ENCODE data around the gene PLEKHH2. TPM values are rescaled to one million over a fixed set of nuclear protein-coding genes. Genes with fewer than 3 reads are reported as not detected.
A peak's percentile ranks its signal among the peaks of the same experiment; 100 is the strongest.
"Not testable (repeated sequence)": the region's sequence is repeated elsewhere in the genome, so short reads cannot be mapped to it uniquely, and the experiment has no call there.

Gene PLEKHH2
- total RNA-seq, 1 donor from 2014 or later = 16.2 TPM

GRCh38 chr2:43636153-43636552 is 907 bp upstream of the PLEKHH2 start:
- H3K9me3 ChIP-seq (ENCODE audit: control insufficient read depth in 3 of 3, low read length in 3 of 3); H3K4me3 ChIP-seq (ENCODE audit: low read length in 3 of 3); H3K9ac ChIP-seq (ENCODE audit: low read depth in 1 of 3, low read length in 3 of 3); H3K36me3 ChIP-seq (ENCODE audit: control insufficient read depth in 3 of 3, insufficient read depth in 3 of 3, low read length in 3 of 3); H3K27ac ChIP-seq (ENCODE audit: low read depth, low read length); H3K4me1 ChIP-seq (ENCODE audit: control insufficient read depth in 3 of 3, insufficient read depth in 3 of 3, low read length in 3 of 3): not testable (repeated sequence)
- H3K27me3 ChIP-seq (ENCODE audit: control insufficient read depth in 3 of 3, insufficient read depth in 3 of 3, low read length in 3 of 3) = peaks cover 19 to 32% (median 26%) of the 10 kb centered on the region in 3 donors

- Histone ChIP-seq H3K4me3 (ENCODE audit: low read length in 3 of 3) (peak overlapping the region; percentile 63 to 73 (median 65)), H3K27me3 (ENCODE audit: control insufficient read depth in 3 of 3, insufficient read depth in 3 of 3, low read length in 3 of 3) (peaks cover 19 to 32% (median 23%) of the 10 kb centered on the region in 3 donors), H3K27ac (ENCODE audit: low read depth, low read length) (no peak overlapping the region), H3K9me3 (ENCODE audit: control insufficient read depth in 3 of 3, low read length in 3 of 3) (no peaks in the 10 kb centered on the region), H3K36me3 (ENCODE audit: control insufficient read depth in 3 of 3, insufficient read depth in 3 of 3, low read length in 3 of 3) (no peaks in the 10 kb centered on the region), H3K9ac (ENCODE audit: low read depth in 1 of 3, low read length in 3 of 3) (peak overlapping the region in 1 of 3 donors; percentile 43), H3K4me1 (ENCODE audit: control insufficient read depth in 3 of 3, insufficient read depth in 3 of 3, low read length in 3 of 3) (peaks cover 0 to 9% (median 4%) of the 10 kb centered on the region in 3 donors)
Observed at GRCh38 chr2:43636621-43637020, 439 bp upstream of the PLEKHH2 start.

- Histone ChIP-seq H3K36me3 (ENCODE audit: control insufficient read depth in 3 of 3, insufficient read depth in 3 of 3, low read length in 3 of 3) (no peaks in the 10 kb centered on the region), H3K4me3 (ENCODE audit: low read length in 3 of 3) (no peak overlapping the region), H3K27ac (ENCODE audit: low read depth, low read length) (no peak overlapping the region), H3K9me3 (ENCODE audit: control insufficient read depth in 3 of 3, low read length in 3 of 3) (no peaks in the 10 kb centered on the region), H3K27me3 (ENCODE audit: control insufficient read depth in 3 of 3, insufficient read depth in 3 of 3, low read length in 3 of 3) (peaks cover 0 to 8% (median 3%) of the 10 kb centered on the region in 3 donors), H3K4me1 (ENCODE audit: control insufficient read depth in 3 of 3, insufficient read depth in 3 of 3, low read length in 3 of 3) (peaks cover 0 to 4% (median 4%) of the 10 kb centered on the region in 3 donors), H3K9ac (ENCODE audit: low read depth in 1 of 3, low read length in 3 of 3) (no peak overlapping the region)
Observed at GRCh38 chr2:43642363-43642762, 5.3 kb downstream of the PLEKHH2 start.

GRCh38 chr2:43643680-43644079 is 6.6 kb downstream of the PLEKHH2 start:
- Histone ChIP-seq H3K4me3 (ENCODE audit: low read length in 3 of 3) (no peak overlapping the region), H3K36me3 (ENCODE audit: control insufficient read depth in 3 of 3, insufficient read depth in 3 of 3, low read length in 3 of 3) (no peaks in the 10 kb centered on the region), H3K27ac (ENCODE audit: low read depth, low read length) (no peak overlapping the region), H3K9ac (ENCODE audit: low read depth in 1 of 3, low read length in 3 of 3) (no peak overlapping the region), H3K4me1 (ENCODE audit: control insufficient read depth in 3 of 3, insufficient read depth in 3 of 3, low read length in 3 of 3) (no peaks in the 10 kb centered on the region), H3K9me3 (ENCODE audit: control insufficient read depth in 3 of 3, low read length in 3 of 3) (no peaks in the 10 kb centered on the region), H3K27me3 (ENCODE audit: control insufficient read depth in 3 of 3, insufficient read depth in 3 of 3, low read length in 3 of 3) (no peaks in the 10 kb centered on the region)

GRCh38 chr2:43648994-43649701 is 12.1 kb downstream of the PLEKHH2 start:
- H3K36me3 ChIP-seq (ENCODE audit: control insufficient read depth in 3 of 3, insufficient read depth in 3 of 3, low read length in 3 of 3) = no peaks in the 10 kb centered on the region
- H3K9ac ChIP-seq (ENCODE audit: low read depth in 1 of 3, low read length in 3 of 3) = no peak overlapping the region
- no peak overlapping the region for H3K27ac ChIP-seq (ENCODE audit: low read depth, low read length)
- no peak overlapping the region for H3K4me3 ChIP-seq (ENCODE audit: low read length in 3 of 3)
- no peaks in the 10 kb centered on the region for H3K4me1 ChIP-seq (ENCODE audit: control insufficient read depth in 3 of 3, insufficient read depth in 3 of 3, low read length in 3 of 3)
- no peaks in the 10 kb centered on the region for H3K27me3 ChIP-seq (ENCODE audit: control insufficient read depth in 3 of 3, insufficient read depth in 3 of 3, low read length in 3 of 3)
- no peaks in the 10 kb centered on the region for H3K9me3 ChIP-seq (ENCODE audit: control insufficient read depth in 3 of 3, low read length in 3 of 3)

GRCh38 chr2:43653506-43653905 is 16.4 kb downstream of the PLEKHH2 start:
- H3K27me3 ChIP-seq (ENCODE audit: control insufficient read depth in 3 of 3, insufficient read depth in 3 of 3, low read length in 3 of 3) = peaks cover 0 to 2% (median 0%) of the 10 kb centered on the region in 3 donors
- H3K9ac ChIP-seq (ENCODE audit: low read depth in 1 of 3, low read length in 3 of 3) = no peak overlapping the region
- H3K4me1 ChIP-seq (ENCODE audit: control insufficient read depth in 3 of 3, insufficient read depth in 3 of 3, low read length in 3 of 3) = no peaks in the 10 kb centered on the region
- no peak overlapping the region for H3K4me3 ChIP-seq (ENCODE audit: low read length in 3 of 3)
- H3K27ac ChIP-seq (ENCODE audit: low read depth, low read length) = no peak overlapping the region
- peaks cover 0 to under 1% (median 0%) of the 10 kb centered on the region in 3 donors for H3K9me3 ChIP-seq (ENCODE audit: control insufficient read depth in 3 of 3, low read length in 3 of 3)
- H3K36me3 ChIP-seq (ENCODE audit: control insufficient read depth in 3 of 3, insufficient read depth in 3 of 3, low read length in 3 of 3) = no peaks in the 10 kb centered on the region

GRCh38 chr2:43657241-43657640 is 20.2 kb downstream of the PLEKHH2 start:
- Histone ChIP-seq H3K9ac (ENCODE audit: low read depth in 1 of 3, low read length in 3 of 3) (no peak overlapping the region), H3K27me3 (ENCODE audit: control insufficient read depth in 3 of 3, insufficient read depth in 3 of 3, low read length in 3 of 3) (peaks cover 0 to 2% (median 0%) of the 10 kb centered on the region in 3 donors), H3K4me1 (ENCODE audit: control insufficient read depth in 3 of 3, insufficient read depth in 3 of 3, low read length in 3 of 3) (no peaks in the 10 kb centered on the region), H3K4me3 (ENCODE audit: low read length in 3 of 3) (no peak overlapping the region), H3K27ac (ENCODE audit: low read depth, low read length) (no peak overlapping the region), H3K9me3 (ENCODE audit: control insufficient read depth in 3 of 3, low read length in 3 of 3) (peaks cover 0 to 3% (median 0%) of the 10 kb centered on the region in 3 donors), H3K36me3 (ENCODE audit: control insufficient read depth in 3 of 3, insufficient read depth in 3 of 3, low read length in 3 of 3) (no peaks in the 10 kb centered on the region)

GRCh38 chr2:43675646-43676321 is 38.7 kb downstream of the PLEKHH2 start:
- Histone ChIP-seq H3K36me3 (ENCODE audit: control insufficient read depth in 3 of 3, insufficient read depth in 3 of 3, low read length in 3 of 3) (no peaks in the 10 kb centered on the region), H3K4me1 (ENCODE audit: control insufficient read depth in 3 of 3, insufficient read depth in 3 of 3, low read length in 3 of 3) (peaks cover 0 to 2% (median 0%) of the 10 kb centered on the region in 3 donors), H3K27ac (ENCODE audit: low read depth, low read length) (peak overlapping the region; percentile 10), H3K9ac (ENCODE audit: low read depth in 1 of 3, low read length in 3 of 3) (peak overlapping the region; percentile 57 to 74 (median 63)), H3K9me3 (ENCODE audit: control insufficient read depth in 3 of 3, low read length in 3 of 3) (no peaks in the 10 kb centered on the region), H3K27me3 (ENCODE audit: control insufficient read depth in 3 of 3, insufficient read depth in 3 of 3, low read length in 3 of 3) (no peaks in the 10 kb centered on the region), H3K4me3 (ENCODE audit: low read length in 3 of 3) (peak overlapping the region; percentile 71 to 77 (median 76))

- Histone ChIP-seq H3K4me3 (ENCODE audit: low read length in 3 of 3) (peak within 1 kb of the TSS; percentile 71 to 77 (median 76)), H3K27me3 (ENCODE audit: control insufficient read depth in 3 of 3, insufficient read depth in 3 of 3, low read length in 3 of 3) (no peaks in the 10 kb centered on the region), H3K4me1 (ENCODE audit: control insufficient read depth in 3 of 3, insufficient read depth in 3 of 3, low read length in 3 of 3) (peaks cover 0 to 2% (median 0%) of the 10 kb centered on the region in 3 donors), H3K9ac (ENCODE audit: low read depth in 1 of 3, low read length in 3 of 3) (peak within 1 kb of the TSS; percentile 57 to 74 (median 63)), H3K27ac (ENCODE audit: low read depth, low read length) (peak within 1 kb of the TSS; percentile 10), H3K36me3 (ENCODE audit: control insufficient read depth in 3 of 3, insufficient read depth in 3 of 3, low read length in 3 of 3) (no peaks in the 10 kb centered on the region), H3K9me3 (ENCODE audit: control insufficient read depth in 3 of 3, low read length in 3 of 3) (no peaks in the 10 kb centered on the region)
Observed at GRCh38 chr2:43676322-43677050, 39.4 kb downstream of the PLEKHH2 start, which contains the start of gene C1GALT1C1L. Gene C1GALT1C1L, minus strand, starts transcription at chr2:43676429. Its CDS starts 107 bp downstream, at chr2:43676322.
